Measurements from ENCODE around the gene LGALSL. TPM values are rescaled to one million over a fixed set of nuclear protein-coding genes. Genes with fewer than 3 reads are reported as not detected.

LGALSL gene
- total RNA-seq, 1 donor from 2014 or later: 30.2 TPM

- no peak for TF ChIP-seq CTCF (IDR thresholded peaks at IDR 0.05; ENCODE audit: unreplicated experiment)
- DNase-seq (ENCODE audit: low spot score): no peak
- Mint-ChIP-seq H3K4me3 (ENCODE audit: unreplicated experiment) (no peak overlapping the region), H3K36me3 (ENCODE audit: low read depth, unreplicated experiment) (no peaks in the 10 kb centered on the region), H3K27ac (ENCODE audit: unreplicated experiment) (no peak overlapping the region), H3K9me3 (ENCODE audit: unreplicated experiment) (no peaks in the 10 kb centered on the region), H3K4me1 (ENCODE audit: unreplicated experiment) (peaks cover 19% of the 10 kb centered on the region), H3K27me3 (ENCODE audit: unreplicated experiment) (peaks cover 4% of the 10 kb centered on the region)
Observed at GRCh38 chr2:64504774-64505720, 51.1 kb downstream of the LGALSL start.

- DNase-seq (ENCODE audit: low spot score): no peak
- no peaks in the 10 kb centered on the region for H3K27me3 Mint-ChIP-seq (ENCODE audit: unreplicated experiment)
- H3K4me1 Mint-ChIP-seq (ENCODE audit: unreplicated experiment): peaks cover 5% of the 10 kb centered on the region
- no peak overlapping the region for H3K27ac Mint-ChIP-seq (ENCODE audit: unreplicated experiment)
- no peak overlapping the region for H3K4me3 Mint-ChIP-seq (ENCODE audit: unreplicated experiment)
- no peaks in the 10 kb centered on the region for H3K36me3 Mint-ChIP-seq (ENCODE audit: low read depth, unreplicated experiment)
- TF ChIP-seq CTCF (IDR thresholded peaks at IDR 0.05; ENCODE audit: unreplicated experiment): no peak
- H3K9me3 Mint-ChIP-seq (ENCODE audit: unreplicated experiment): no peaks in the 10 kb centered on the region
Observed at GRCh38 chr2:64506686-64507085, 52.7 kb downstream of the LGALSL start.

Other genes starting within 250 kb of the LGALSL start
- gene AFTPH, start 70.2 kb downstream of the LGALSL start, total RNA-seq (ENCODE audit: unreplicated experiment): 13.1 TPM
- gene SERTAD2, start 199.8 kb downstream of the LGALSL start, total RNA-seq (ENCODE audit: unreplicated experiment): 9.8 TPM

All from endothelial cell (in vitro differentiated cells).